HepG2 (cell line): ENCODE data around the gene UBE2O. TPM values are rescaled to one million over a fixed set of nuclear protein-coding genes. Genes with fewer than 3 reads are reported as not detected.

Experiments
- BORCS8-MEF2B ChIP-seq: sonication (generic); formaldehyde crosslinking; IDR thresholded peaks from 2 replicates; pipeline ENCODE4 v1.8.0; 2022; ENCODE audit warnings: mild to moderate bottlenecking, missing genetic modification reagents
- CBX2 ChIP-seq, 2 experiments: fragments of 200-600 bp in 1 of 2; sonication (generic); formaldehyde crosslinking in 1 of 2; IDR thresholded peaks; 2 replicates each; pipeline versions ENCODE4 v1.7.0 to v1.8.1; 2018 to 2022; ENCODE audit warnings: low read depth in 2 of 2, low read length in 1 of 2, mild to moderate bottlenecking in 1 of 2, missing genetic modification reagents in 1 of 2
- CBX5 ChIP-seq: sonication (generic); formaldehyde crosslinking; IDR thresholded peaks from 2 replicates; pipeline ENCODE4 v1.4.0; 2020; ENCODE audit warnings: missing genetic modification reagents, borderline replicate concordance
- ERF ChIP-seq: IDR thresholded peaks from 2 replicates; pipeline ENCODE4 v1.6.1; 2018; ENCODE audit warnings: missing biosample characterization, missing genetic modification reagents
- HNF4G ChIP-seq, 2 experiments: sonication (generic) in 1 of 2; formaldehyde crosslinking in 1 of 2; IDR thresholded peaks; 2 replicates each; pipeline versions ENCODE4 v1.4.0 to v1.6.1; 2011 to 2020; ENCODE audit warnings: borderline replicate concordance in 2 of 2, low read depth in 2 of 2, mild to moderate bottlenecking in 2 of 2, low read length in 1 of 2, missing genetic modification reagents in 1 of 2, moderate library complexity in 1 of 2
- HNRNPUL1 ChIP-seq: fragments of 200-400 bp; formaldehyde crosslinking; IDR thresholded peaks from 2 replicates; pipeline ENCODE4 v1.6.1; 2017; ENCODE audit warnings: low read depth, mild to moderate bottlenecking, low read length, moderate library complexity
- NR3C1 ChIP-seq: sonication (generic); formaldehyde crosslinking; IDR thresholded peaks from 2 replicates; pipeline ENCODE4 v1.4.0; 2020; ENCODE audit warnings: missing genetic modification reagents
- SMARCE1 ChIP-seq: fragments of 450-650 bp; IDR thresholded peaks from 2 replicates; pipeline ENCODE4 v1.6.1; 2017; ENCODE audit warnings: borderline replicate concordance
- TOE1 ChIP-seq: sonication (generic); formaldehyde crosslinking; IDR thresholded peaks from 2 replicates; pipeline ENCODE4 v1.4.0; 2020; ENCODE audit warnings: mild to moderate bottlenecking, missing genetic modification reagents
- ZBTB39 ChIP-seq: sonication (generic); formaldehyde crosslinking; IDR thresholded peaks from 2 replicates; pipeline ENCODE4 v1.5.0; 2020; ENCODE audit warnings: missing genetic modification reagents
- ZMYM4 ChIP-seq: sonication (generic); formaldehyde crosslinking; IDR thresholded peaks from 2 replicates; pipeline ENCODE4 v1.8.1; 2023; ENCODE audit warnings: mild to moderate bottlenecking, missing genetic modification reagents
- ZNF160 ChIP-seq: sonication (generic); formaldehyde crosslinking; IDR thresholded peaks from 2 replicates; pipeline ENCODE4 v1.8.0; 2022; ENCODE audit warnings: mild to moderate bottlenecking, inconsistent platforms, missing genetic modification reagents
- ZNF570 ChIP-seq: sonication (generic); formaldehyde crosslinking; IDR thresholded peaks from 2 replicates; pipeline ENCODE4 v1.4.0; 2020; ENCODE audit warnings: mild to moderate bottlenecking, missing genetic modification reagents, borderline replicate concordance
- polyA plus RNA-seq, 8 experiments: library from polyadenylated mRNA; depleted of rRNA in 3 of 8; stranded (reverse) in 7 of 8; unstranded in 1 of 8; fragments of >200 nt; fragmentation: Illumina TruSeq in 4 of 8; extraction: Trizol in 4 of 8; gene quantifications; 2 replicates each; pipeline versions ENCODE4 v1.2.1 to v1.2.3, GENCODE V29; 2011 to 2016; ENCODE audit warnings: low read depth in 4 of 8, missing spikeins in 1 of 8, mixed read lengths in 1 of 8; ENCODE audit not compliant: insufficient read depth in 1 of 8
- total RNA-seq, 5 experiments: library from RNA; depleted of rRNA; stranded (reverse); fragments of >200 nt; fragmentation: Illumina TruSeq; extraction: Trizol; gene quantifications; 2 replicates each; pipeline ENCODE4 v1.2.3, GENCODE V29; 2016; ENCODE audit warnings: low read depth in 1 of 5
- TF ChIP-seq, protein P1 (sequence below): sonication (generic); formaldehyde crosslinking; IDR thresholded peaks from 2 replicates; pipeline ENCODE4 v1.5.1; 2020; ENCODE audit warnings: mild to moderate bottlenecking, missing genetic modification reagents
- TF ChIP-seq, protein P2 (sequence below): sonication (generic); formaldehyde crosslinking; IDR thresholded peaks from 2 replicates; pipeline ENCODE4 v1.9.0; 2022; ENCODE audit warnings: low read depth, missing genetic modification reagents
- TF ChIP-seq, protein P3 (sequence below): IDR thresholded peaks from 2 replicates; pipeline ENCODE4 v1.6.1; 2018; ENCODE audit warnings: missing genetic modification reagents, mild to moderate bottlenecking, missing compliant biosample characterization

UBE2O gene
- total and polyA plus RNA-seq, 2 of the 13 experiments (the other 11 are each of a cell fraction or from before 2014, with no cell fraction given) = 21.5 to 23.5 TPM

- TF ChIP-seq CBX5 (CRISPR knock-in tag) = no peak
- TF ChIP-seq ZMYM4 = 0 out of 2 replicates have a peak, but pooled peaks have one; percentile 26
- no peak for TF ChIP-seq ZNF160 (CRISPR knock-in tag)
- TF ChIP-seq, protein P1, sequence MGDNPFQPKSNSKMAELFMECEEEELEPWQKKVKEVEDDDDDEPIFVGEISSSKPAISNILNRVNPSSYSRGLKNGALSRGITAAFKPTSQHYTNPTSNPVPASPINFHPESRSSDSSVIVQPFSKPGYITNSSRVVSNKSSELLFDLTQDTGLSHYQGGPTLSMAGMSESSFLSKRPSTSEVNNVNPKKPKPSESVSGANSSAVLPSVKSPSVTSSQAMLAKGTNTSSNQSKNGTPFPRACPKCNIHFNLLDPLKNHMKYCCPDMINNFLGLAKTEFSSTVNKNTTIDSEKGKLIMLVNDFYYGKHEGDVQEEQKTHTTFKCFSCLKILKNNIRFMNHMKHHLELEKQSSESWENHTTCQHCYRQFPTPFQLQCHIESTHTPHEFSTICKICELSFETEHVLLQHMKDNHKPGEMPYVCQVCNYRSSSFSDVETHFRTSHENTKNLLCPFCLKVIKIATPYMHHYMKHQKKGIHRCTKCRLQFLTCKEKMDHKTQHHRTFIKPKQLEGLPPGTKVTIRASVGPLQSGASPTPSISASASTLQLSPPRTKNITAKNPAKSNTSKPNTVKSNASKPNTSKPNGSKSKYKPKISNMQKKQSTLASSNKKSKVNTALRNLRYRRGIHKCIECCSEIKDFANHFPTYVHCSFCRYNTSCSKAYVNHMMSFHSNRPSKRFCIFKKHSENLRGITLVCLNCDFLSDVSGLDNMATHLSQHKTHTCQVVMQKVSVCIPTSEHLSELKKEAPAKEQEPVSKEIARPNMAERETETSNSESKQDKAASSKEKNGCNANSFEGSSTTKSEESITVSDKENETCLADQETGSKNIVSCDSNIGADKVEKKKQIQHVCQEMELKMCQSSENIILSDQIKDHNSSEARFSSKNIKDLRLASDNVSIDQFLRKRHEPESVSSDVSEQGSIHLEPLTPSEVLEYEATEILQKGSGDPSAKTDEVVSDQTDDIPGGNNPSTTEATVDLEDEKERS (CRISPR knock-in tag) = no peak
- TF ChIP-seq HNRNPUL1 = no peak
- TF ChIP-seq CBX2 (IDR thresholded peaks at IDR 0.05; ENCODE audit: low read depth, low read length) = no peak
- no peak for TF ChIP-seq CBX2 (CRISPR knock-in tag; IDR thresholded peaks at IDR 0.05; ENCODE audit: low read depth)
- no peak for TF ChIP-seq TOE1 (CRISPR knock-in tag)
- TF ChIP-seq ERF (CRISPR knock-in tag) = no peak
- TF ChIP-seq, protein P2, sequence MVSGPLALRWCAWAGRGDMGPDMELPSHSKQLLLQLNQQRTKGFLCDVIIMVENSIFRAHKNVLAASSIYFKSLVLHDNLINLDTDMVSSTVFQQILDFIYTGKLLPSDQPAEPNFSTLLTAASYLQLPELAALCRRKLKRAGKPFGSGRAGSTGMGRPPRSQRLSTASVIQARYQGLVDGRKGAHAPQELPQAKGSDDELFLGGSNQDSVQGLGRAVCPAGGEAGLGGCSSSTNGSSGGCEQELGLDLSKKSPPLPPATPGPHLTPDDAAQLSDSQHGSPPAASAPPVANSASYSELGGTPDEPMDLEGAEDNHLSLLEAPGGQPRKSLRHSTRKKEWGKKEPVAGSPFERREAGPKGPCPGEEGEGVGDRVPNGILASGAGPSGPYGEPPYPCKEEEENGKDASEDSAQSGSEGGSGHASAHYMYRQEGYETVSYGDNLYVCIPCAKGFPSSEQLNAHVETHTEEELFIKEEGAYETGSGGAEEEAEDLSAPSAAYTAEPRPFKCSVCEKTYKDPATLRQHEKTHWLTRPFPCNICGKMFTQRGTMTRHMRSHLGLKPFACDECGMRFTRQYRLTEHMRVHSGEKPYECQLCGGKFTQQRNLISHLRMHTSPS (CRISPR knock-in tag) = no peak
- 0 out of 2 replicates have a peak, but pooled peaks have one; percentile 16 for TF ChIP-seq HNF4G (IDR thresholded peaks at IDR 0.05; ENCODE audit: borderline replicate concordance, low read depth, low read length)
- TF ChIP-seq HNF4G (CRISPR knock-in tag; IDR thresholded peaks at IDR 0.05; ENCODE audit: borderline replicate concordance, low read depth) = no peak
- no peak for TF ChIP-seq BORCS8-MEF2B (CRISPR knock-in tag)
- TF ChIP-seq ZBTB39 (CRISPR knock-in tag) = no peak
- no peak for TF ChIP-seq ZNF570 (CRISPR knock-in tag)
- TF ChIP-seq SMARCE1 = no peak
- TF ChIP-seq, protein P3, sequence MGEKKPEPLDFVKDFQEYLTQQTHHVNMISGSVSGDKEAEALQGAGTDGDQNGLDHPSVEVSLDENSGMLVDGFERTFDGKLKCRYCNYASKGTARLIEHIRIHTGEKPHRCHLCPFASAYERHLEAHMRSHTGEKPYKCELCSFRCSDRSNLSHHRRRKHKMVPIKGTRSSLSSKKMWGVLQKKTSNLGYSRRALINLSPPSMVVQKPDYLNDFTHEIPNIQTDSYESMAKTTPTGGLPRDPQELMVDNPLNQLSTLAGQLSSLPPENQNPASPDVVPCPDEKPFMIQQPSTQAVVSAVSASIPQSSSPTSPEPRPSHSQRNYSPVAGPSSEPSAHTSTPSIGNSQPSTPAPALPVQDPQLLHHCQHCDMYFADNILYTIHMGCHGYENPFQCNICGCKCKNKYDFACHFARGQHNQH (CRISPR knock-in tag) = no peak
- TF ChIP-seq NR3C1 (CRISPR knock-in tag) = no peak
Measured at GRCh38 chr17:76437467-76438402, 15.2 kb downstream of the UBE2O start (continued).
